Adrenal gland (tissue), 12 donors: ENCODE data around the gene DARS2. TPM values are rescaled to one million over a fixed set of nuclear protein-coding genes. Genes with fewer than 3 reads are reported as not detected.
"Not testable (repeated sequence)": the region's sequence is repeated elsewhere in the genome, so short reads cannot be mapped to it uniquely, and the experiment has no call there.

Experiments
- DNase-seq, 7 donors: peaks; one replicate each; pipeline ENCODE4 v3.0.0-alpha.2; 2019 to 2020
- H3K27ac ChIP-seq, 5 donors: fragments of 200-600 bp; sonication (generic) in 4 of 5; 1 replicate in 3 of 5; 2 replicates in 2 of 5; pipeline versions ENCODE4 v1.5.1 to v1.8.0; 2016 to 2020; ENCODE audit warnings: mild to moderate bottlenecking in 1 of 5
- H3K27me3 ChIP-seq: fragments of 200-600 bp; 2 replicates; pipeline ENCODE4 v1.8.0; 2021
- H3K36me3 ChIP-seq, 2 donors: fragments of 200-600 bp; replicated peaks in 1 of 2; 1 replicate in 1 of 2; 2 replicates in 1 of 2; pipeline versions ENCODE4 v1.5.1 to v1.8.0; 2018 to 2022
- H3K4me1 ChIP-seq, 2 donors: fragments of 200-600 bp; replicated peaks in 1 of 2; 1 replicate in 1 of 2; 2 replicates in 1 of 2; pipeline versions ENCODE4 v1.5.1 to v1.8.0; 2018 to 2021
- H3K4me3 ChIP-seq, 4 donors: fragments of 200-600 bp; sonication (generic) in 3 of 4; one replicate each; pipeline ENCODE4 v1.5.1; 2016 to 2018
- H3K9me3 ChIP-seq, 3 donors: fragments of 200-600 bp; sonication (generic) in 1 of 3; replicated peaks in 1 of 3; 1 replicate in 2 of 3; 2 replicates in 1 of 3; pipeline versions ENCODE4 v1.5.1 to v1.8.0; 2016 to 2021
- POLR2A ChIP-seq, 2 donors: fragments of 450-650 bp; IDR thresholded peaks; one replicate each; pipeline ENCODE4 v1.6.1; 2017; ENCODE audit warnings: antibody characterized with exemption in 2 of 2, mild to moderate bottlenecking in 2 of 2, moderate library complexity in 1 of 2
- WGBS, 4 donors: extraction: QIAGEN DNeasy Blood & Tissue Kit in 2 of 4; methylation state at CpG; one replicate each; pipeline versions ENCODE4 v1.1.5 to v1.1.7; 2013 to 2017; 5-methylcytosine and 5-hydroxymethylcytosine counted together
- intact Hi-C, 2 donors: fragments of 100-400 bp; cut with DNase I; formaldehyde crosslinking; loops; one replicate each; pipeline versions ENCODE4 v1.14.1 to v1.15.0; 2022 to 2023
- polyA plus RNA-seq, 3 donors: library from polyadenylated mRNA; stranded (reverse); fragments of 200-250 nt in 2 of 3; fragments of 350-450 nt in 1 of 3; fragmentation: Illumina TruSeq in 1 of 3; extraction: RNeasy Lipid Tissue Mini Kit (QIAGEN cat#74804) in 1 of 3; gene quantifications; one replicate each; pipeline ENCODE4 v1.2.3, GENCODE V29; 2013 to 2014
- total RNA-seq, 9 donors: library from RNA; depleted of rRNA in 4 of 9; stranded (reverse); fragments of >200 nt in 4 of 9; fragments of 120-200 nt in 1 of 9; fragmentation: NEBNext Ultra II Directional in 1 of 9; extraction: Animal tissue kit (Norgen Biotek cat#: 25700) in 1 of 9; gene quantifications; one replicate each; pipeline versions ENCODE4 v1.1.0 to v1.2.4, GENCODE V29; 2013 to 2023
- TF ChIP-seq, protein P1 (sequence below), 6 experiments: fragments of 450-650 bp in 4 of 6; fragments of 200-600 bp in 2 of 6; sonication (generic) in 1 of 6; IDR thresholded peaks; 1 replicate in 5 of 6; 2 replicates in 1 of 6; pipeline versions ENCODE4 v1.5.1 to v1.8.0; 2016 to 2021; ENCODE audit warnings: antibody characterized with exemption in 6 of 6, mild to moderate bottlenecking in 2 of 6, moderate library complexity in 1 of 6
- donor health status: healthy with polysubstance abuse.
- donor health status: Bipolar disorder and iron deficiency.
- donor health status: DM: yes; HTN: yes; CAD: no.
- donor health status: DM: no; HTN: no; CAD: no.
- donor health status: DM: no; HTN: no; CAD: no.
- donor health status: DM: yes; HTN: yes; CAD: no.

The DARS2 gene
- total and polyA plus RNA-seq, 12 donors: 6.2 to 35.1 (median 25.1) TPM

DNA sequence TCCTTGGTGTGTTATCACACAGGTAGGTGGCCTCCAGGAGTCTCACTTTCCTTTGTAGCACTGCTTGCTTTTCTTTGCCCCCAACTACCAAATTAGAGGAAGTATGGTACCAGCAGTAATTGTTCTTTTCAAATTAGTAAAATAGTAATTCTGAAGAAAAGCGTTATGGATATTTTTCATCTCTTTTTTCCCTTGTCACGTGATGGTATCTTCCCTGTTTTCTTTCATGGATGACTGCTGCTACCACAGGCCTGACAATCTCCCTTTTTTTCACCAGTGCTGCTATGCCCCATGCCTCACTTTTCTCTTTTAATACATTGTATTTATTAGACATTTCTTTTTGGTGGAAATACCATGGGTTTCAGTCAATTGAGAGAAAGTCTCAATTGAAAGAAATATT, 47.0 kb downstream of the DARS2 start:
- Histone ChIP-seq H3K27me3 (no peaks in the 10 kb centered on the region), H3K9me3 (no peaks in the 10 kb centered on the region), H3K36me3 (peaks cover 0 to 34% of the 10 kb centered on the region in 2 donors), H3K27ac (no peak overlapping the region), H3K4me1 (peaks cover 24 to 32% of the 10 kb centered on the region in 2 donors), H3K4me3 (no peak overlapping the region)
- intact Hi-C loops: no loop called here
- WGBS, 4 donors: 78 to 93% (median 89%) methylated on average over 2 of the region's 2 CpGs
- DNase-seq: no peak
- TF ChIP-seq, protein P1, sequence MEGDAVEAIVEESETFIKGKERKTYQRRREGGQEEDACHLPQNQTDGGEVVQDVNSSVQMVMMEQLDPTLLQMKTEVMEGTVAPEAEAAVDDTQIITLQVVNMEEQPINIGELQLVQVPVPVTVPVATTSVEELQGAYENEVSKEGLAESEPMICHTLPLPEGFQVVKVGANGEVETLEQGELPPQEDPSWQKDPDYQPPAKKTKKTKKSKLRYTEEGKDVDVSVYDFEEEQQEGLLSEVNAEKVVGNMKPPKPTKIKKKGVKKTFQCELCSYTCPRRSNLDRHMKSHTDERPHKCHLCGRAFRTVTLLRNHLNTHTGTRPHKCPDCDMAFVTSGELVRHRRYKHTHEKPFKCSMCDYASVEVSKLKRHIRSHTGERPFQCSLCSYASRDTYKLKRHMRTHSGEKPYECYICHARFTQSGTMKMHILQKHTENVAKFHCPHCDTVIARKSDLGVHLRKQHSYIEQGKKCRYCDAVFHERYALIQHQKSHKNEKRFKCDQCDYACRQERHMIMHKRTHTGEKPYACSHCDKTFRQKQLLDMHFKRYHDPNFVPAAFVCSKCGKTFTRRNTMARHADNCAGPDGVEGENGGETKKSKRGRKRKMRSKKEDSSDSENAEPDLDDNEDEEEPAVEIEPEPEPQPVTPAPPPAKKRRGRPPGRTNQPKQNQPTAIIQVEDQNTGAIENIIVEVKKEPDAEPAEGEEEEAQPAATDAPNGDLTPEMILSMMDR (IDR thresholded peaks at IDR 0.05): no peak
- TF ChIP-seq POLR2A (IDR thresholded peaks at IDR 0.05): no peak

DNA sequence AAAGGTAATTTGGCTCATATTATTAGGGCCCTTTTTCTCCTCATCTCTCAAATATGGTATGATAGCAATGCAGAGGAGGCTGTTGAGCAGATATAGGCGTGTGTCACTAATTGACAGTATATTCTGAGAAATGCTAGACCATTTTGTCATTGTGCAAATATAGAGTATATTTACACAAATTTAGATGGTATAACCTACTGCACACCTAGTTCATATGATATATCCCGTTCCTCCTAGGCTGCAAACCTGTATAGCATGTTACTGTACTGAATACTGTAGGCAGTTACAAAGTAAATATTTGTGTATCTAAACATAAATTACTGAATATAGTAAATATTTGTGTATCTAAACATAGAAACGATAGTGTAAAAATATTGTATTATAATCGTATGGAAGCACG, 52.3 kb downstream of the DARS2 start:
- no peak for DNase-seq
- WGBS, 4 donors: 93 to 94% (median 93%) methylated on average over 5 of the region's 5 CpGs
- TF ChIP-seq, protein P1 (IDR thresholded peaks at IDR 0.05): no peak
- no peak for TF ChIP-seq POLR2A (IDR thresholded peaks at IDR 0.05)
- intact Hi-C loops: no loop called here
- no peak overlapping the region for H3K27ac ChIP-seq
- no peaks in the 10 kb centered on the region for H3K27me3 ChIP-seq
- peaks cover 0 to 35% of the 10 kb centered on the region in 2 donors for H3K36me3 ChIP-seq
- H3K4me3 ChIP-seq: no peak overlapping the region
- no peaks in the 10 kb centered on the region for H3K4me1 ChIP-seq
- H3K9me3 ChIP-seq: no peaks in the 10 kb centered on the region

DNA sequence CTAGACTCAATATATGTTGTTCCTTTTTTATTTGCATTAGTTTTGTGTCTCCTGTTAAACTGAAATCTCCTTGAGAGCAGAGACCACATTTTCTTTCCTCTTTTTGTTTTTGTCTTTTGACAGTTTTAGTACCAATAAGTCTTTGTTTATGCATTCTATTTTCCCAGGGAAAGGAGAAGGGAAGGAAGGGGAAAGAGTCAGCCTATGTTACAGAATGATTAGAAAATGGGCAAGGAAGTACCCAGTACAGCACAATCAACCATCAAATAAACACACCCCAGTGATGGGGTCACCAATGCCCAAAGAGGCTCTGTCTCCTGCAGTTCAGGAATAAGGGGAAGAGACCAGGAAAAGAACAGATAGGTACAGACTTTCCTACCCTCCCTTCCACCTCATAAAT, 53.8 kb downstream of the DARS2 start:
- intact Hi-C loops: no loop called here
- DNase-seq: no peak
- H3K4me1 ChIP-seq: no peaks in the 10 kb centered on the region
- H3K27ac ChIP-seq: no peak overlapping the region
- peaks cover 0 to 30% of the 10 kb centered on the region in 2 donors for H3K36me3 ChIP-seq
- no peaks in the 10 kb centered on the region for H3K27me3 ChIP-seq
- H3K9me3 ChIP-seq: no peaks in the 10 kb centered on the region
- TF ChIP-seq, protein P1 (IDR thresholded peaks at IDR 0.05): no peak
- no peak for TF ChIP-seq POLR2A (IDR thresholded peaks at IDR 0.05)
- no peak overlapping the region for H3K4me3 ChIP-seq

DNA sequence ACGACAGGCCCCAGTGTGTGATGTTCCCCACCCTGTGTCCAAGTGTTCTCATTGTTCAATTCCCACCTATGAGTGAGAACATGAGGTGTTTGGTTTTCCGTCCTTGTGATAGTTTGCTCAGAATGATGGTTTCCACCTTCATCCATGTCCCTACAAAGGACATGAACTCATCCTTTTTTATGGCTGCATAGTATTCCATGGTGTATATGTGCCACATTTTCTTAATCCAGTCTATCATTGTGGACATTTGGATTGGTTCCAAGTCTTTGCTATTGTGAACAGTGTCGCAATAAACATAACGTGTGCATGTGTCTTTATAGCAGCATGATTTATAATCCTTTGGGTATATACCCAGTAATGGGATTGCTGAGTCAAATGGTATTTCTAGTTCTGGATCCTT, 56.6 kb downstream of the DARS2 start:
- H3K4me3 ChIP-seq, H3K27ac ChIP-seq, H3K27me3 ChIP-seq, H3K4me1 ChIP-seq, intact Hi-C loops, DNase-seq, H3K9me3 ChIP-seq: not testable (repeated sequence)
- peaks cover 0 to 16% of the 10 kb centered on the region in 2 donors for H3K36me3 ChIP-seq
- 79 to 85% (median 81%) methylated on average over 3 to 4 of the region's 4 CpGs for WGBS, 4 donors

DNA sequence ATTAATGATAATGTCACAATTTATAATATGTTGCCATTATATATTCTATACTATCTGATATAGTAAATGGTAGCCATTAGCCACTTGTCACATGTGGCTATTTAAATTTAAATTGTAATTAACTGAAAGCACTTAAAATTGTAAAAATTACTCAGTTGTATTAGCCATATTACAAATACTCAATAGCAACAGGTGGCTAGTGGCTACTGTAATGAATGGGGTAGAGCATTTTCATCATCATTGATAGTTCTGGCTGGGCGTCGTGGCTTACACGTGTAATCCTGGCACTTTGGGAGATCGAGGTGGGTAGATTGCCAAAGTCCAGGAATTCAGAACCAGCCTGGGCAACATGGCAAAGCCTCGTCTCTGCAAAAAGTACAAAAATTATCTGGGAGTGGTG, 60.2 kb downstream of the DARS2 start:
- intact Hi-C loops: no loop called here
- TF ChIP-seq POLR2A (IDR thresholded peaks at IDR 0.05): no peak
- TF ChIP-seq, protein P1 (IDR thresholded peaks at IDR 0.05): no peak
- Histone ChIP-seq H3K27me3 (no peaks in the 10 kb centered on the region), H3K9me3 (no peaks in the 10 kb centered on the region), H3K36me3 (peaks cover 0 to 14% of the 10 kb centered on the region in 2 donors), H3K27ac (no peak overlapping the region), H3K4me1 (no peaks in the 10 kb centered on the region), H3K4me3 (no peak overlapping the region)
- no peak for DNase-seq
- WGBS, 4 donors: 93 to 97% (median 96%) methylated on average over 5 of the region's 5 CpGs
